C4-2B (cell line): ENCODE results near the gene PRPF39.

Source experiments
- H3K27ac ChIP-seq: fragments of 450-650 bp; 2 replicates; pipeline ENCODE4 v1.5.1; 2017
- CTCF ChIP-seq: fragments of 450-650 bp; conservative IDR thresholded peaks from 2 replicates; pipeline ENCODE4 v1.5.1; 2017; ENCODE audit warnings: mild to moderate bottlenecking
- ZFX ChIP-seq: fragments of 450-650 bp; IDR thresholded peaks from 2 replicates; pipeline ENCODE4 v1.6.1; 2017

Gene PRPF39

GRCh38 chr14:45082420-45082819, 1.5 kb upstream of the PRPF39 start:
- no peak for TF ChIP-seq ZFX
- no peak for TF ChIP-seq CTCF
- no peak overlapping the region for H3K27ac ChIP-seq

- TF ChIP-seq CTCF = no peak
- TF ChIP-seq ZFX = no peak
- peak overlapping the region; percentile 84 for H3K27ac ChIP-seq
These were observed 320 bp upstream of the PRPF39 start for GRCh38 chr14:45083617-45083975.

GRCh38 chr14:45084946-45085346, 1.0 kb downstream of the PRPF39 start:
- H3K27ac ChIP-seq = no peak overlapping the region
- no peak for TF ChIP-seq ZFX
- no peak for TF ChIP-seq CTCF

- no peak for TF ChIP-seq ZFX
- TF ChIP-seq CTCF = no peak
- no peak overlapping the region for H3K27ac ChIP-seq
These were observed 5.9 kb downstream of the PRPF39 start for GRCh38 chr14:45089813-45090212.

- H3K27ac ChIP-seq = no peak overlapping the region
- TF ChIP-seq ZFX = no peak
- TF ChIP-seq CTCF = no peak
These were observed 7.8 kb downstream of the PRPF39 start for GRCh38 chr14:45091710-45092109.

- TF ChIP-seq ZFX (no peak), CTCF (no peak)
- no peak overlapping the region for H3K27ac ChIP-seq
These were observed 10.4 kb downstream of the PRPF39 start for GRCh38 chr14:45094275-45094674.

- no peak overlapping the region for H3K27ac ChIP-seq
- TF ChIP-seq ZFX (no peak), CTCF (no peak)
These were observed 11.2 kb downstream of the PRPF39 start for GRCh38 chr14:45095143-45095542.
